HCT116 (cell line): Measurements from ENCODE around the gene IBA57. TPM values are rescaled to one million over a fixed set of nuclear protein-coding genes. Genes with fewer than 3 reads are reported as not detected.

ENCODE experiments used
- ATAC-seq: fragments of 200-7000 bp; cut with Tn5 transposase; 2 replicates; pipeline ENCODE4 v1.9.1; 2020; ENCODE audit warnings: mild to moderate bottlenecking, moderate library complexity
- BruUV-seq: library from RNA; stranded (reverse); fragments of 400-500 nt; replicated peaks from 2 replicates; lab custom pipeline; 2021; lab: Mats Ljungman, UMichigan
- CTCF ChIA-PET: fragments of 300-600 bp; sonication (Branson Sonifier 250); formaldehyde crosslinking; loops from one replicate; lab custom pipeline; 2021; ENCODE audit warnings: antibody characterized with exemption; lab: Charles Lee
- POLR2A ChIA-PET: fragments of 300-600, 350-600 bp; sonication (Branson Sonifier 250); formaldehyde crosslinking; loops from one replicate; lab custom pipeline; 2021; ENCODE audit warnings: antibody characterized with exemption; lab: Charles Lee
- RAD21 ChIA-PET, 2 experiments: fragments of 300-600 bp; sonication (Branson Sonifier 250); formaldehyde crosslinking; loops; one replicate each; lab custom pipeline; 2023; ENCODE audit warnings: low total read pairs in 2 of 2; ENCODE audit not compliant: uncharacterized antibody in 2 of 2, unreplicated experiment in 2 of 2, low non-redundant PET in 1 of 2; lab: Charles Lee
- DNase-seq: peaks from one replicate; pipeline ENCODE4 v3.0.0-alpha.2; 2010; ENCODE audit warnings: low read depth, low spot score
- H2AFZ ChIP-seq: fragments of 200-600 bp; shearing (Covaris generic), sonication (generic); 2 replicates; pipeline ENCODE4 v1.6.1; 2017; ENCODE audit warnings: low read depth, mixed run types, mixed read lengths, antibody characterized with exemption, low read length; ENCODE audit not compliant: poor library complexity, severe bottlenecking
- H3K27ac ChIP-seq: 2 replicates; pipeline ENCODE4 v1.5.1; 2012; ENCODE audit warnings: low read depth, low read length
- H3K27me3 ChIP-seq: fragments of 200-600 bp; sonication (generic); 2 replicates; pipeline ENCODE4 v1.6.1; 2016; ENCODE audit warnings: mixed run types, low read length, mixed read lengths; ENCODE audit not compliant: insufficient read depth
- H3K36me3 ChIP-seq, 2 experiments: fragments of 200-500 bp in 1 of 2; fragments of 200-600 bp in 1 of 2; sonication (Bioruptor generic) in 1 of 2; sonication (generic) in 1 of 2; 2 replicates each; pipeline versions ENCODE4 v1.5.1 to v1.6.1; 2014 to 2016; ENCODE audit warnings: low read length in 2 of 2, inconsistent platforms in 1 of 2, mixed read lengths in 1 of 2, mixed run types in 1 of 2; ENCODE audit not compliant: insufficient read depth in 2 of 2, control insufficient read depth in 1 of 2
- H3K4me1 ChIP-seq, 2 experiments: fragments of 200-600 bp in 1 of 2; sonication (generic) in 1 of 2; 2 replicates each; pipeline versions ENCODE4 v1.5.1 to v1.6.1; 2012 to 2017; ENCODE audit warnings: low read length in 2 of 2, inconsistent platforms in 1 of 2, mild to moderate bottlenecking in 1 of 2, mixed read lengths in 1 of 2, mixed run types in 1 of 2, moderate library complexity in 1 of 2; ENCODE audit not compliant: insufficient read depth in 2 of 2, control insufficient read depth in 1 of 2
- H3K4me2 ChIP-seq: fragments of 200-600 bp; sonication (generic); 2 replicates; pipeline ENCODE4 v1.6.1; 2017; ENCODE audit warnings: mixed run types, low read length, mixed read lengths
- H3K4me3 ChIP-seq, 2 experiments: fragments of 200-600 bp in 1 of 2; sonication (generic) in 1 of 2; replicated peaks in 1 of 2; 2 replicates each; pipeline ENCODE4 v1.5.1; 2011 to 2016; ENCODE audit warnings: low read length in 2 of 2, control low read depth in 1 of 2, low read depth in 1 of 2, mild to moderate bottlenecking in 1 of 2, mixed read lengths in 1 of 2, mixed run types in 1 of 2
- H3K79me2 ChIP-seq: fragments of 200-600 bp; sonication (generic); 2 replicates; pipeline ENCODE4 v1.6.1; 2017; ENCODE audit warnings: mild to moderate bottlenecking, mixed run types, low read length, moderate library complexity, mixed read lengths; ENCODE audit not compliant: insufficient read depth
- H3K9ac ChIP-seq: fragments of 200-600 bp; sonication (generic); 2 replicates; pipeline ENCODE4 v1.6.1; 2016; ENCODE audit warnings: low read length, mixed read lengths
- H3K9me2 ChIP-seq: fragments of 200-600 bp; sonication (generic), shearing (Covaris generic); 2 replicates; pipeline ENCODE4 v1.6.1; 2017; ENCODE audit warnings: mixed run types, mild to moderate bottlenecking, moderate library complexity; ENCODE audit not compliant: insufficient read depth
- H3K9me3 ChIP-seq, 2 experiments: fragments of 200-500 bp in 1 of 2; fragments of 200-600 bp in 1 of 2; sonication (Bioruptor generic) in 1 of 2; sonication (generic) in 1 of 2; 2 replicates each; pipeline ENCODE4 v1.6.1; 2014 to 2017; ENCODE audit warnings: low read length in 2 of 2, mixed read lengths in 2 of 2, inconsistent platforms in 1 of 2, low read depth in 1 of 2, mild to moderate bottlenecking in 1 of 2, mixed run types in 1 of 2, moderate library complexity in 1 of 2; ENCODE audit not compliant: control insufficient read depth in 1 of 2, insufficient read depth in 1 of 2
- H4K20me1 ChIP-seq: fragments of 200-600 bp; sonication (generic), shearing (Covaris generic); 2 replicates; pipeline ENCODE4 v1.6.1; 2017; ENCODE audit warnings: mixed run types, mild to moderate bottlenecking, moderate library complexity; ENCODE audit not compliant: insufficient read depth
- CEBPB ChIP-seq: IDR thresholded peaks from 2 replicates; pipeline ENCODE4 v1.6.1; 2012; ENCODE audit warnings: low read depth
- EZH2phosphoT487 ChIP-seq: fragments of 200-600 bp; IDR thresholded peaks from 2 replicates; pipeline ENCODE4 v1.6.1; 2018; ENCODE audit warnings: antibody characterized with exemption, borderline replicate concordance
- RAD21 ChIP-seq: IDR thresholded peaks from 2 replicates; pipeline ENCODE4 v1.6.1; 2012; ENCODE audit warnings: low read depth, mild to moderate bottlenecking
- intact Hi-C: fragments of 100-400 bp; cut with micrococcal nuclease; formaldehyde crosslinking; loops from 2 replicates; pipeline ENCODE4 v1.10.0; 2022
- total RNA-seq: library from RNA; stranded (reverse); gene quantifications from one replicate; pipeline ENCODE4 v1.2.1, GENCODE V29; 2021; ENCODE audit not compliant: unreplicated experiment
- TF ChIP-seq, protein P1 (sequence below): IDR thresholded peaks from 2 replicates; pipeline ENCODE4 v1.6.1; 2012; ENCODE audit warnings: low read depth
- TF ChIP-seq, protein P2 (sequence below): IDR thresholded peaks from 2 replicates; pipeline ENCODE4 v1.6.1; 2012

IBA57 gene
- total RNA-seq, 1 experiment from 2014 or later = 11.6 TPM

DNA sequence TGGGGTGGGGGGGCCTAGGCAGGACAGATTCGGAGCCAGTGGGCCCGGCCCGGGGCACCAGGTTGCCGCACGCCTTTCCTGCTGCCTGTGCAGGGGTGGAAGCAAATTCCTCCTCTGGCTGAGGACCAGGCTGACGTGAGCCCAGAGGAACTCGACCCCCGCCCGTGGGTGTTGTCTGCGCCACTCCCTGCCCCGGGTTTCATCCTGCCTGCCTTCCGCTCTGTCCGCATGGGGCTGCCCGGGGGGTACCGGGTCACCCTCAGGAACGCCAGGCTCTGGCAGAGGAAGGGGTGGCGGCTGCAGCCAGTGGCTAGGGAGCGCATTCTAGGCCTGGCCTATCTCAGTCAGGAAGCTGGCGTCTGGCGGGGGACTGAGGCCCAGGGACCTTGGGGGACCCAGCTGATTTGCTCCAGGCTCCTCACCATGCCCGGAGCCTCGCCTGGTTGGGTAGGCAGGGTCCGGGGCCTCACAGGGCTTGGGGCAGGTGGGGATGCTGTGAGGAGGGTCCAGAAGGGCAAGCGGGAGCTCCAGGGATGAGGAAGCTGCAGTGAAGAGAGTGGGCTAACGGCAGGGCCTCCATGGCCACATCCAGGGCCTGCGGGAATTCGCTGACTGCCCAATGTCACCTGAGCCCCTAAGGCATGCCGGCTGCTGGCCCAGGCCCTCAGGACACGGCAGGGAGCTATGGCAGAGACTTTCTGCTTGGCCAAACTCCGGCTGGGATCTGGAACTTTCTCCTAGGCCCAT lies 2.4 kb upstream of the IBA57 start:
- Histone ChIP-seq H2AFZ (no peak overlapping the region), H3K36me3 (no peaks in the 10 kb centered on the region), H3K27me3 (no peaks in the 10 kb centered on the region), H3K79me2 (peaks cover 17% of the 10 kb centered on the region), H3K4me2 (no peak overlapping the region), H3K4me1 (peaks cover 10 to 39% of the 10 kb centered on the region in 2 experiments), H3K9me2 (no peaks in the 10 kb centered on the region), H3K4me3 (no peak overlapping the region), H3K27ac (peak overlapping the region; percentile 16; the same call in 1 of the 2 replicates), H3K9me3 (no peaks in the 10 kb centered on the region), H3K9ac (peak overlapping the region; percentile 11; the same call in 1 of the 2 replicates), H4K20me1 (no peaks in the 10 kb centered on the region)
- TF ChIP-seq EZH2phosphoT487 = no peak
- TF ChIP-seq, protein P1, sequence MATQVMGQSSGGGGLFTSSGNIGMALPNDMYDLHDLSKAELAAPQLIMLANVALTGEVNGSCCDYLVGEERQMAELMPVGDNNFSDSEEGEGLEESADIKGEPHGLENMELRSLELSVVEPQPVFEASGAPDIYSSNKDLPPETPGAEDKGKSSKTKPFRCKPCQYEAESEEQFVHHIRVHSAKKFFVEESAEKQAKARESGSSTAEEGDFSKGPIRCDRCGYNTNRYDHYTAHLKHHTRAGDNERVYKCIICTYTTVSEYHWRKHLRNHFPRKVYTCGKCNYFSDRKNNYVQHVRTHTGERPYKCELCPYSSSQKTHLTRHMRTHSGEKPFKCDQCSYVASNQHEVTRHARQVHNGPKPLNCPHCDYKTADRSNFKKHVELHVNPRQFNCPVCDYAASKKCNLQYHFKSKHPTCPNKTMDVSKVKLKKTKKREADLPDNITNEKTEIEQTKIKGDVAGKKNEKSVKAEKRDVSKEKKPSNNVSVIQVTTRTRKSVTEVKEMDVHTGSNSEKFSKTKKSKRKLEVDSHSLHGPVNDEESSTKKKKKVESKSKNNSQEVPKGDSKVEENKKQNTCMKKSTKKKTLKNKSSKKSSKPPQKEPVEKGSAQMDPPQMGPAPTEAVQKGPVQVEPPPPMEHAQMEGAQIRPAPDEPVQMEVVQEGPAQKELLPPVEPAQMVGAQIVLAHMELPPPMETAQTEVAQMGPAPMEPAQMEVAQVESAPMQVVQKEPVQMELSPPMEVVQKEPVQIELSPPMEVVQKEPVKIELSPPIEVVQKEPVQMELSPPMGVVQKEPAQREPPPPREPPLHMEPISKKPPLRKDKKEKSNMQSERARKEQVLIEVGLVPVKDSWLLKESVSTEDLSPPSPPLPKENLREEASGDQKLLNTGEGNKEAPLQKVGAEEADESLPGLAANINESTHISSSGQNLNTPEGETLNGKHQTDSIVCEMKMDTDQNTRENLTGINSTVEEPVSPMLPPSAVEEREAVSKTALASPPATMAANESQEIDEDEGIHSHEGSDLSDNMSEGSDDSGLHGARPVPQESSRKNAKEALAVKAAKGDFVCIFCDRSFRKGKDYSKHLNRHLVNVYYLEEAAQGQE = no peak
- TF ChIP-seq, protein P2, sequence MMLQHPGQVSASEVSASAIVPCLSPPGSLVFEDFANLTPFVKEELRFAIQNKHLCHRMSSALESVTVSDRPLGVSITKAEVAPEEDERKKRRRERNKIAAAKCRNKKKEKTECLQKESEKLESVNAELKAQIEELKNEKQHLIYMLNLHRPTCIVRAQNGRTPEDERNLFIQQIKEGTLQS = no peak
- no peak for TF ChIP-seq CEBPB
- no peak for TF ChIP-seq RAD21
- no TSS peak for BruUV-seq
- CTCF ChIA-PET = interaction anchor here (2.5 kb wide), 1 partner anchor 32 kb away, joined by 15 read pairs; no protein-coding TSS in a partner anchor
- ATAC-seq = no peak
- POLR2A ChIA-PET = no interaction called here
- RAD21 ChIA-PET = no interaction called here
- no peak for DNase-seq
- intact Hi-C loops = no loop called here
